Non-pigmented ciliary epithelial cell (primary cell): ENCODE data around the gene NAT16.
A peak's percentile ranks its signal among the peaks of the same experiment; 100 is the strongest.
"Not testable (repeated sequence)": the region's sequence is repeated elsewhere in the genome, so short reads cannot be mapped to it uniquely, and the experiment has no call there.

Experiments
- DNase-seq: peaks from one replicate; pipeline ENCODE4 v3.0.0-alpha.2; 2010; ENCODE audit warnings: low read depth

Gene NAT16

DNA sequence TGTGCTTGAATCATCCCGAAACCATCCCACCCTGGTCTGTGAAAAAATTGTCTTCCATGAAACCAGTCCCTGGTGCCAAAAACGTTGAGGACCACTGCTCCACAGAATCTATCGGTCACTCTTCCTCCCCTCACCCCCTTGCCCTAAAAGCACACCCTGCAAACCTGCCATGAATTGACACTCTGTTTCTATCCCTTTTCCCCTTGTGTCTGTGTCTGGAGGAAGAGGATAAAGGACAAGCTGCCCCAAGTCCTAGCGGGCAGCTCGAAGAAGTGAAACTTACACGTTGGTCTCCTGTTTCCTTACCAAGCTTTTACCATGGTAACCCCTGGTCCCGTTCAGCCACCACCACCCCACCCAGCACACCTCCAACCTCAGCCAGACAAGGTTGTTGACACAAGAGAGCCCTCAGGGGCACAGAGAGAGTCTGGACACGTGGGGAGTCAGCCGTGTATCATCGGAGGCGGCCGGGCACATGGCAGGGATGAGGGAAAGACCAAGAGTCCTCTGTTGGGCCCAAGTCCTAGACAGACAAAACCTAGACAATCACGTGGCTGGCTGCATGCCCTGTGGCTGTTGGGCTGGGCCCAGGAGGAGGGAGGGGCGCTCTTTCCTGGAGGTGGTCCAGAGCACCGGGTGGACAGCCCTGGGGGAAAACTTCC, 54.0 kb downstream of the NAT16 start:
- DNase-seq: peak; percentile 38

DNA sequence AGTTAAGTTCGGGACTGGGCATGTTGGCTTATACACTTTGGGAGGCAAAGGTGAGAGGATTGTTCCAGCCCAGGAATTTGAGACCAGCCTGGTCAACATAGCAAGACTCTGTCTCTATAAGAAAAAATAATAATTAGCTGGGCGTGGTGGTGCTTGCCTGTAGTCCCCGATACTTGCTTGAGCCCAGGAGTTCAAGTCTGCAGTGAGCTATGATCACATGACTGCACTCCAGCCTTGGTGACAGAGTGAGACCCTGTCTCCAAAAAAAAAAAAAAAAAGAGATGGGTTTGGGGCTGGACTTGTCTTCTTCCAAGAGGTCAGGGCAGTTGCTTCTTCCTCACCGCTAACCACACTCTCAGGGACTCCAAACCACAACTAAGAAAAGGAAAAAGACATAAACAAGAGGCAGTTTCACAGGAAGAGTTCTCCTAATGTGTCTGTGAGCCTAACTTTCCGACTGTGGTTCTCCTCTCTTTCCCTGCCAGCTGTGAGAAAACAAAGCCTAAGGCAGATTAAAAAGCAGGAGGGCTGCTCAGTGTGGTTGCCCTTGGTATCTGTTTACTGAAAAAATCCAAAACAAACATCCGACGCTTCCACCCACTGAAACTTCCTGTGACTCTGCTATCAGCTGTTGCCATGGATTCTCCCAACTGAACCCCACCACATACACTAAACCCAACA, 55.6 kb downstream of the NAT16 start:
- DNase-seq: peak; percentile 77

DNA sequence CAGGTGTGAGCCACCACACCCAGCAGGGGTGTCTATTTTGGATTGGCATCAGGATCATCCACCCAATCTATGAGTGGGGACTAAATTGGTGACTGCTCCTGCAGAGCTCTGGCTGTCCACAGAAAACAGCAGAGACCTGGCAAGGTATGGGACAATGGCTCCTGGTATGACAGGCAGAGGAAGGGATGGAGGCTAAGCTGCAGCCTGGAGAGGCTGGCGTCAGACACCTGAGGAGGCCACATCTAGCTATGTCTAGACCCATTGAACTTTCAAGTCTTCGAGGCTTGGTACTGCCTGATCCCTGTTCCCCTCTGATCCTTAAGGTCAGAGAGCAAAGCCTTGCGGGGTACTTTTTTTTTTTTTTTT, 56.4 kb downstream of the NAT16 start:
- no peak for DNase-seq

DNA sequence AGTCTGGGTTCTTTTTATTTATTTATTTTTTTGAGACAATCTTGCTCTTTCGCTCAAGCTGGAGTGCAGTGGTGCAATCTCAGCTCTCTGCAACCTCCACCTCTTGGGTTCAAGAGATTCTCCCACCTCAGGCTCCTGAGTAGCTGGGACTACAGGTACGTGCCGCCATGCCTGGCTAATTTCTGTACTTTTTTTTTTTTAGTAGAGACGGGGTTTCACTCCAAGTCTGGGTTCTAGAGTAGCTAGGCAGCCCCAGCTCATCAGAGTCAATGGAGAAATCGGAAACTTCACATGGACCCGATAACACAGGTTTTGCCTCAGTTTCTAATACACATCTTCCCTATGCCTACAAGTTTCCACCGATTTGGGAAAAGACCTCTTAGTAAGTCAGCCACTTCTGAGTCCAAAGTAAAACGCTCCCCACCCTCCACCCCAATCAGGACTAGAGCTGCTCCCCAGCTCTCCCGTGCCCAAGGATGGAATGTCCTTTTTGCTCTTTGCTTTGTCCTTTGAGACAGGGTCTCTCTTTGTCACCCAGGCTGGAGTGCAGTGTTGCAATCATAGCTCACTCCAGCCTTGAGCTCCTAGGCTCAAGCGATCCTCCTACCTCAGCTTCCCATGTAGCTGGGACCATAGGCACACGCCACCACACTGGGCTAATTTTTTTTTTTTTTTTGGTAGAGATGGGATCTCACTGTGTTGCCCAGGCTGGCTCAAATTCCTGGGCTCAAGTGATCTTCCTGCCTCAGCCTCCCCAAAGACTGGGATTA, 57.0 kb downstream of the NAT16 start:
- no peak for DNase-seq

DNA sequence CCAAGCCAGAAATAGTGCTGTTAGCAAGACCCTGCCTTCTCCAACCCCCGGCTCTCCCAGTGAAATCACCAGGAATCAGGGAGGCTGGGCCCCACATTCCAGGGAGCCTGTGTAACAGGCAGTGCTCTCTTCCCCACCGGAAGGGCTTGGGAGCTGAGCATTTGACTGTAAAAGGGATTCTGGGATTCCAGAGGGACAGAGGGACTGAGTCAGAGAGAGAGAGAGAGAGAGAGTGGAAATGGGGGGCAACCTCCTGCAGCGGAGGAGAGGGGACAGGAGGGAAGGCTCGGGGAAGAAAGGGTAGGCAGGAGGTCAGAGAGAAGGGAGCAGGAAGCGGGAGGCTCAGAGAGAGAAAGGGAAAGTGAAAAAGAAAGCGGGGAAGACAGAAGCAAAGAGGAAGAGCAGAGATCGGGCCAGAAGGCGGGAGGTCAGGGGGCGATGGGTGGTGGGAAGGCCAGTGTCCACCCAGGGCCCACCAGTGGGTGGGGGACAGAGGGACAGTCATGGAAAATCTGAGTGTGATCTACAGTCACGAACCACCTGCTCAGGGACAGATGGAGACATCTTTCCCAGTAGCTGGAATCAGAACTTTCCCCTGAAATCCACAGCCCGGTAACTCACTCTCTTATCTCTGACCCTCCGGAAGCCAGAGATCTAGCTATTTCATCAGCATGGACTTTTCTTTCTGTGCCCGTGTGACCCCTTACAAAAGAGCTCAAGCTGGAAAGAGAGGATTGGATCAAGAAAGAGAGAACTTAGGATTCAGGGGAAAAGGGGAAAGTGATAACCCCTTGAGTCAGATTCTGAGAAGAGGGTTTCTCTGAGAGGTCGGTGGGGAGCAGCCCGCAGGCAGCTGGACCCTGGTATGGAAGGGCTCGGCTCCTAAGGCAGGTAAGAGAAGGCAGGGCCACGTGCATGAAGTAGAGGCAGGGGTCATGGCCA, 57.8 kb downstream of the NAT16 start:
- peak; percentile 96 for DNase-seq

DNA sequence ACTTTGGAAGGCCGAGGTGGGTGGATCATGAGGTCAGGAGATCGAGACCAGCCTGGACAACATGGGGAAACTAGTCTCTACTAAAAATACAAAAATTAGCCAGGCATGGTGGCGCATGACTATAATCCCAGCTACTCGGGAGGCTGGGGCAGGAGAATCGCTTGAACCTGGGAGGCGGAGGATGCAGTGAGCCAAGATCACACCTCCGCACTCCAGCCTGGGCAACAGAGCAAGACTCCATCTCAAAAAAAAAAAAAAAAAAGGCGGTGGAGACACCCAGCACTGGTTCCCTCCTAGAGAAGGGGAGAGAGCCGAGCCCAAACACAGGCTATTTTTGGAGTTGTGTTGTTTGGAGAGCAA, 58.5 kb downstream of the NAT16 start:
- DNase-seq: not testable (repeated sequence)
